Kidney (tissue), 14 donors: ENCODE results near the gene LYRM4. TPM values are rescaled to one million over a fixed set of nuclear protein-coding genes. Genes with fewer than 3 reads are reported as not detected.

Experiments used
- DNase-seq, 5 donors: peaks; one replicate each; pipeline ENCODE4 v3.0.0-alpha.2; 2013 to 2020
- FAIRE-seq: peaks from 2 replicates; lab custom pipeline; 2012; peaks lifted over from hg19 to GRCh38; lab: Jason Lieb, UNC
- H3K27ac ChIP-seq, 2 donors: one replicate each; pipeline ENCODE4 v1.7.0; 2013; ENCODE audit warnings: low read depth in 2 of 2, low read length in 2 of 2, inconsistent platforms in 1 of 2
- H3K27me3 ChIP-seq: one replicate; pipeline ENCODE4 v1.7.1; 2013; ENCODE audit warnings: low read length, inconsistent platforms; ENCODE audit not compliant: control insufficient read depth, insufficient read depth
- H3K36me3 ChIP-seq, 3 donors: one replicate each; pipeline versions ENCODE4 v1.7.0 to v1.7.1; 2013; ENCODE audit warnings: low read length in 3 of 3, control low read depth in 1 of 3, inconsistent platforms in 1 of 3; ENCODE audit not compliant: insufficient read depth in 3 of 3, control insufficient read depth in 2 of 3
- H3K4me1 ChIP-seq, 3 donors: one replicate each; pipeline versions ENCODE4 v1.7.0 to v1.7.1; 2013; ENCODE audit warnings: low read length in 3 of 3, inconsistent platforms in 1 of 3, low read depth in 1 of 3; ENCODE audit not compliant: control insufficient read depth in 2 of 3, insufficient read depth in 2 of 3
- H3K4me3 ChIP-seq, 3 donors: one replicate each; pipeline versions ENCODE4 v1.7.0 to v1.8.1; 2013; ENCODE audit warnings: low read length in 3 of 3, control low read depth in 1 of 3, inconsistent platforms in 1 of 3
- H3K9ac ChIP-seq, 3 donors: one replicate each; pipeline versions ENCODE4 v1.7.0 to v1.7.1; 2013; ENCODE audit warnings: low read length in 3 of 3, control low read depth in 1 of 3, inconsistent platforms in 1 of 3
- H3K9me3 ChIP-seq, 3 donors: one replicate each; pipeline versions ENCODE4 v1.7.0 to v1.7.1; 2013; ENCODE audit warnings: low read length in 3 of 3, control low read depth in 1 of 3, inconsistent platforms in 1 of 3; ENCODE audit not compliant: control insufficient read depth in 2 of 3, insufficient read depth in 1 of 3
- intact Hi-C: fragments of 100-400 bp; cut with DNase I; formaldehyde crosslinking; loops from one replicate; pipeline ENCODE4 v1.11.1; 2022
- polyA plus RNA-seq: library from polyadenylated mRNA; stranded (reverse); fragments of 350-450 nt; fragmentation: Illumina TruSeq; extraction: RNeasy Lipid Tissue Mini Kit (QIAGEN cat#74804); gene quantifications from one replicate; pipeline ENCODE4 v1.2.3, GENCODE V29; 2014; ENCODE audit warnings: low read depth, low replicate concordance; ENCODE audit not compliant: insufficient read depth
- total RNA-seq: library from RNA; stranded (reverse); fragmentation: NEBNext Ultra II Directional; extraction: Animal tissue kit (Norgen Biotek cat#: 25700); gene quantifications from one replicate; pipeline ENCODE4 v1.2.1, GENCODE V29; 2021
- TF ChIP-seq, protein P1 (sequence below): IDR thresholded peaks from 3 replicates; pipeline ENCODE4 v1.5.1; 2012; ENCODE audit warnings: mild to moderate bottlenecking, moderate library complexity, borderline replicate concordance; ENCODE audit not compliant: insufficient read depth; ENCODE audit errors: extremely low read depth
- donor health status: control.
- donor health status: control.
- donor health status: control.
- donor health status: control.
- donor health status: control.
- donor health status: DM: yes; HTN: yes; CAD: no.
- donor health status: Normal renal cell carcinoma (clear cell type).

The LYRM4 gene
- total and polyA plus RNA-seq, 2 donors from 2014 or later, result 21.3 to 31.8 TPM

GRCh38 chr6:5174244-5174643 is 86.5 kb downstream of the LYRM4 start:
- FAIRE-seq (no peak), DNase-seq (peak in 4 of 5 donors; percentile 50 to 90 (median 76))
- Histone ChIP-seq H3K27ac (peak overlapping the region in 1 of 2 donors; percentile 12), H3K9me3 (no peaks in the 10 kb centered on the region), H3K36me3 (no peaks in the 10 kb centered on the region), H3K4me3 (peak overlapping the region; percentile 2 to 43 (median 4)), H3K27me3 (no peaks in the 10 kb centered on the region), H3K4me1 (peaks cover 0 to 4% (median 0%) of the 10 kb centered on the region in 3 donors), H3K9ac (no peak overlapping the region)
- TF ChIP-seq, protein P1, sequence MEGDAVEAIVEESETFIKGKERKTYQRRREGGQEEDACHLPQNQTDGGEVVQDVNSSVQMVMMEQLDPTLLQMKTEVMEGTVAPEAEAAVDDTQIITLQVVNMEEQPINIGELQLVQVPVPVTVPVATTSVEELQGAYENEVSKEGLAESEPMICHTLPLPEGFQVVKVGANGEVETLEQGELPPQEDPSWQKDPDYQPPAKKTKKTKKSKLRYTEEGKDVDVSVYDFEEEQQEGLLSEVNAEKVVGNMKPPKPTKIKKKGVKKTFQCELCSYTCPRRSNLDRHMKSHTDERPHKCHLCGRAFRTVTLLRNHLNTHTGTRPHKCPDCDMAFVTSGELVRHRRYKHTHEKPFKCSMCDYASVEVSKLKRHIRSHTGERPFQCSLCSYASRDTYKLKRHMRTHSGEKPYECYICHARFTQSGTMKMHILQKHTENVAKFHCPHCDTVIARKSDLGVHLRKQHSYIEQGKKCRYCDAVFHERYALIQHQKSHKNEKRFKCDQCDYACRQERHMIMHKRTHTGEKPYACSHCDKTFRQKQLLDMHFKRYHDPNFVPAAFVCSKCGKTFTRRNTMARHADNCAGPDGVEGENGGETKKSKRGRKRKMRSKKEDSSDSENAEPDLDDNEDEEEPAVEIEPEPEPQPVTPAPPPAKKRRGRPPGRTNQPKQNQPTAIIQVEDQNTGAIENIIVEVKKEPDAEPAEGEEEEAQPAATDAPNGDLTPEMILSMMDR, result no peak
- intact Hi-C loops, result no loop called here

DNA sequence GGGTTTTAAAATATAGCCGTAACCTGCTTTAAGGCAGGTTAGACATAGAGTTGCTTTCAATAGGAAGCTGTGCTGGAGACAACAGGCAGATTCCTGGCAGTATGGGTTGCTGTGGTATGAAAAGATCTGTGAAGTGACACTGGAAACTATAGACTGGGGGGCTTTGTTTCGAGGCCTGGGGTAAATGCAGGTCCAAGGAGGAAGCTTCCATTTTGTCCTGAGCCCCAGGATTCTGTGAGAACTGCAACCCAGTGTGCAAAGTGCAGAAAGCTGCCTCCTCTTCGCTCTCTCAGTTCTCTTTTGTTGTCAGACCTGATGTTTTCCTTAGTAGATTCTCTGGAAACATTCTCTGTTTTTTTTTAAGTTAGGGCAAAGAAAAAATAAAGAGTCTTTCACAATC is 86.9 kb downstream of the LYRM4 start:
- DNase-seq, result no peak
- no peak for FAIRE-seq
- Histone ChIP-seq H3K27ac (no peak overlapping the region), H3K4me3 (peak overlapping the region in 1 of 3 donors; percentile 43), H3K4me1 (peaks cover 0 to 4% (median 0%) of the 10 kb centered on the region in 3 donors), H3K9me3 (no peaks in the 10 kb centered on the region), H3K9ac (no peak overlapping the region), H3K36me3 (no peaks in the 10 kb centered on the region), H3K27me3 (no peaks in the 10 kb centered on the region)
- intact Hi-C loops, result no loop called here
- TF ChIP-seq, protein P1, result no peak

DNA sequence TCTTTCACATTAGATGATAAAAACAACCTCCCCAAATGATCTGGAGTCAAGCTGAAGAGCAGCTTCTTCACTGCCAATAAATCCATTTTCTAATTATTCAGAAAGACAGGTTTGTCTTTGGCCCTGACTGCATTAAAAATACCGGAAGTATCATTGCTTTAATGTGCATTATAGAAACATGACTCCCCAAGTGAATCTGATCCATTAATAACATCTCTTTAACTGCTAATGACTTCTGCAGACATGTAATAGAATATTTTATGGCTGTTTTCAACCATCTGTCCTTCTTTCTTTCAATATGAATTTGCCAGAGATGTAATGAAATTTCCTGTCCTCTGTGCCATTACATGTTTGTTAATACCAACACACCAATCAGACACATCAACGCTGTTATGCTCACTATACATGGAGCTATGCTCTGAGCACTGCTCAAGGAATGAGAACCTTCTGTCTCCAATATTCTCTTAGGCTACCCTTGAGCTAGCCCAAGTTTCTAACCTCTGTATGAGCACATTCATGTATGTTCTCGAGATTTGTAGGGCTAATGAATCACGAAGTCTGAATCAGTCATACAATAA is 87.8 kb downstream of the LYRM4 start:
- FAIRE-seq (no peak), DNase-seq (no peak)
- H3K9ac ChIP-seq, result no peak overlapping the region
- peaks cover 0 to 4% (median 0%) of the 10 kb centered on the region in 3 donors for H3K4me1 ChIP-seq
- H3K27me3 ChIP-seq, result no peaks in the 10 kb centered on the region
- H3K27ac ChIP-seq, result no peak overlapping the region
- intact Hi-C loops, result no loop called here
- no peaks in the 10 kb centered on the region for H3K9me3 ChIP-seq
- H3K36me3 ChIP-seq, result no peaks in the 10 kb centered on the region
- TF ChIP-seq, protein P1, result no peak
- H3K4me3 ChIP-seq, result no peak overlapping the region
